ENCODE measurements around the gene GPC3. TPM values are rescaled to one million over a fixed set of nuclear protein-coding genes. Genes with fewer than 3 reads are reported as not detected.

GPC3 gene
- total RNA-seq, 1 experiment from 2014 or later = 32.4 TPM

DNA sequence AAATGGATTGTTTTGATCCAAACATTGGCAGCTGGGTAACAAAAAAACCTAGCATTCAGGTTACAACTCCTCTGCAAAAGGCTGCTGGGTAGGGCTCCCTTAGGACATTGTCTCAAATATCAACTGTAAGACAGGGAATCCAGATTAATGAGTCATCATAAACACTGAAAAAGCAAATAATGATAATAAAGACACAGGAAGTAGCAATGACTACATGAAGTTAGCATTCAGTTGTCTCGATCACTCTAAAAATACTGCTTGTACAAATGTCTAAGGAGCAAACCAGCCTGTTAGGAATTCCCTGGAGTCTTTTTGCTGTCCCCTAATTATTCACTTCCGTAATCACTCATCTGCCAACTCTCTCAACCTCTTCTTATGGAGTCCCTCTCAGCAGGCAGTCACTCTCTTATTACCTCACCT, 259.2 kb downstream of the GPC3 start:
- POLR2A ChIA-PET = no interaction called here
- H3K9me3 Mint-ChIP-seq = no peaks in the 10 kb centered on the region
- H3K4me3 Mint-ChIP-seq = no peak overlapping the region
- H3K27me3 Mint-ChIP-seq (ENCODE audit: low read depth) = no peaks in the 10 kb centered on the region
- ATAC-seq = no peak
- CTCF ChIA-PET = no interaction called here
- TF ChIP-seq CREB1 (CRISPR knock-in tag; IDR thresholded peaks at IDR 0.05) = no peak
- no peak for TF ChIP-seq ZNF317 (CRISPR knock-in tag; IDR thresholded peaks at IDR 0.05; ENCODE audit: borderline replicate concordance, low read depth)
- no peak for TF ChIP-seq ESRRA (CRISPR knock-in tag; IDR thresholded peaks at IDR 0.05; ENCODE audit: borderline replicate concordance)
- TF ChIP-seq MYBL2 (CRISPR knock-in tag; IDR thresholded peaks at IDR 0.05) = no peak
- no peak for TF ChIP-seq GRHL2 (CRISPR knock-in tag; IDR thresholded peaks at IDR 0.05; ENCODE audit: insufficient replicate concordance, severe bottlenecking)
- no peak for TF ChIP-seq NR1H2 (CRISPR knock-in tag; IDR thresholded peaks at IDR 0.05)
- no peak for TF ChIP-seq HMGA2 (CRISPR knock-in tag; IDR thresholded peaks at IDR 0.05)
- TF ChIP-seq, protein P1, sequence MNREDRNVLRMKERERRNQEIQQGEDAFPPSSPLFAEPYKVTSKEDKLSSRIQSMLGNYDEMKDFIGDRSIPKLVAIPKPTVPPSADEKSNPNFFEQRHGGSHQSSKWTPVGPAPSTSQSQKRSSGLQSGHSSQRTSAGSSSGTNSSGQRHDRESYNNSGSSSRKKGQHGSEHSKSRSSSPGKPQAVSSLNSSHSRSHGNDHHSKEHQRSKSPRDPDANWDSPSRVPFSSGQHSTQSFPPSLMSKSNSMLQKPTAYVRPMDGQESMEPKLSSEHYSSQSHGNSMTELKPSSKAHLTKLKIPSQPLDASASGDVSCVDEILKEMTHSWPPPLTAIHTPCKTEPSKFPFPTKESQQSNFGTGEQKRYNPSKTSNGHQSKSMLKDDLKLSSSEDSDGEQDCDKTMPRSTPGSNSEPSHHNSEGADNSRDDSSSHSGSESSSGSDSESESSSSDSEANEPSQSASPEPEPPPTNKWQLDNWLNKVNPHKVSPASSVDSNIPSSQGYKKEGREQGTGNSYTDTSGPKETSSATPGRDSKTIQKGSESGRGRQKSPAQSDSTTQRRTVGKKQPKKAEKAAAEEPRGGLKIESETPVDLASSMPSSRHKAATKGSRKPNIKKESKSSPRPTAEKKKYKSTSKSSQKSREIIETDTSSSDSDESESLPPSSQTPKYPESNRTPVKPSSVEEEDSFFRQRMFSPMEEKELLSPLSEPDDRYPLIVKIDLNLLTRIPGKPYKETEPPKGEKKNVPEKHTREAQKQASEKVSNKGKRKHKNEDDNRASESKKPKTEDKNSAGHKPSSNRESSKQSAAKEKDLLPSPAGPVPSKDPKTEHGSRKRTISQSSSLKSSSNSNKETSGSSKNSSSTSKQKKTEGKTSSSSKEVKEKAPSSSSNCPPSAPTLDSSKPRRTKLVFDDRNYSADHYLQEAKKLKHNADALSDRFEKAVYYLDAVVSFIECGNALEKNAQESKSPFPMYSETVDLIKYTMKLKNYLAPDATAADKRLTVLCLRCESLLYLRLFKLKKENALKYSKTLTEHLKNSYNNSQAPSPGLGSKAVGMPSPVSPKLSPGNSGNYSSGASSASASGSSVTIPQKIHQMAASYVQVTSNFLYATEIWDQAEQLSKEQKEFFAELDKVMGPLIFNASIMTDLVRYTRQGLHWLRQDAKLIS (CRISPR knock-in tag; IDR thresholded peaks at IDR 0.05; ENCODE audit: borderline replicate concordance) = no peak
- TF ChIP-seq, protein P2, sequence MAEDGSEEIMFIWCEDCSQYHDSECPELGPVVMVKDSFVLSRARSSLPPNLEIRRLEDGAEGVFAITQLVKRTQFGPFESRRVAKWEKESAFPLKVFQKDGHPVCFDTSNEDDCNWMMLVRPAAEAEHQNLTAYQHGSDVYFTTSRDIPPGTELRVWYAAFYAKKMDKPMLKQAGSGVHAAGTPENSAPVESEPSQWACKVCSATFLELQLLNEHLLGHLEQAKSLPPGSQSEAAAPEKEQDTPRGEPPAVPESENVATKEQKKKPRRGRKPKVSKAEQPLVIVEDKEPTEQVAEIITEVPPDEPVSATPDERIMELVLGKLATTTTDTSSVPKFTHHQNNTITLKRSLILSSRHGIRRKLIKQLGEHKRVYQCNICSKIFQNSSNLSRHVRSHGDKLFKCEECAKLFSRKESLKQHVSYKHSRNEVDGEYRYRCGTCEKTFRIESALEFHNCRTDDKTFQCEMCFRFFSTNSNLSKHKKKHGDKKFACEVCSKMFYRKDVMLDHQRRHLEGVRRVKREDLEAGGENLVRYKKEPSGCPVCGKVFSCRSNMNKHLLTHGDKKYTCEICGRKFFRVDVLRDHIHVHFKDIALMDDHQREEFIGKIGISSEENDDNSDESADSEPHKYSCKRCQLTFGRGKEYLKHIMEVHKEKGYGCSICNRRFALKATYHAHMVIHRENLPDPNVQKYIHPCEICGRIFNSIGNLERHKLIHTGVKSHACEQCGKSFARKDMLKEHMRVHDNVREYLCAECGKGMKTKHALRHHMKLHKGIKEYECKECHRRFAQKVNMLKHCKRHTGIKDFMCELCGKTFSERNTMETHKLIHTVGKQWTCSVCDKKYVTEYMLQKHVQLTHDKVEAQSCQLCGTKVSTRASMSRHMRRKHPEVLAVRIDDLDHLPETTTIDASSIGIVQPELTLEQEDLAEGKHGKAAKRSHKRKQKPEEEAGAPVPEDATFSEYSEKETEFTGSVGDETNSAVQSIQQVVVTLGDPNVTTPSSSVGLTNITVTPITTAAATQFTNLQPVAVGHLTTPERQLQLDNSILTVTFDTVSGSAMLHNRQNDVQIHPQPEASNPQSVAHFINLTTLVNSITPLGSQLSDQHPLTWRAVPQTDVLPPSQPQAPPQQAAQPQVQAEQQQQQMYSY (CRISPR knock-in tag; IDR thresholded peaks at IDR 0.05) = no peak
- no peak for TF ChIP-seq SMAD4 (CRISPR knock-in tag; IDR thresholded peaks at IDR 0.05)
- TF ChIP-seq MXD4 (CRISPR knock-in tag; IDR thresholded peaks at IDR 0.05; ENCODE audit: borderline replicate concordance) = no peak
- no peak for TF ChIP-seq SMAD3 (CRISPR knock-in tag; IDR thresholded peaks at IDR 0.05; ENCODE audit: borderline replicate concordance)
- TF ChIP-seq TCF7 (CRISPR knock-in tag; IDR thresholded peaks at IDR 0.05; ENCODE audit: low read depth) = no peak
- TF ChIP-seq, protein P3, sequence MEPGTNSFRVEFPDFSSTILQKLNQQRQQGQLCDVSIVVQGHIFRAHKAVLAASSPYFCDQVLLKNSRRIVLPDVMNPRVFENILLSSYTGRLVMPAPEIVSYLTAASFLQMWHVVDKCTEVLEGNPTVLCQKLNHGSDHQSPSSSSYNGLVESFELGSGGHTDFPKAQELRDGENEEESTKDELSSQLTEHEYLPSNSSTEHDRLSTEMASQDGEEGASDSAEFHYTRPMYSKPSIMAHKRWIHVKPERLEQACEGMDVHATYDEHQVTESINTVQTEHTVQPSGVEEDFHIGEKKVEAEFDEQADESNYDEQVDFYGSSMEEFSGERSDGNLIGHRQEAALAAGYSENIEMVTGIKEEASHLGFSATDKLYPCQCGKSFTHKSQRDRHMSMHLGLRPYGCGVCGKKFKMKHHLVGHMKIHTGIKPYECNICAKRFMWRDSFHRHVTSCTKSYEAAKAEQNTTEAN (CRISPR knock-in tag; IDR thresholded peaks at IDR 0.05) = no peak
- no peak for TF ChIP-seq ZNF219 (CRISPR knock-in tag; IDR thresholded peaks at IDR 0.05; ENCODE audit: borderline replicate concordance)
- TF ChIP-seq, protein P4, sequence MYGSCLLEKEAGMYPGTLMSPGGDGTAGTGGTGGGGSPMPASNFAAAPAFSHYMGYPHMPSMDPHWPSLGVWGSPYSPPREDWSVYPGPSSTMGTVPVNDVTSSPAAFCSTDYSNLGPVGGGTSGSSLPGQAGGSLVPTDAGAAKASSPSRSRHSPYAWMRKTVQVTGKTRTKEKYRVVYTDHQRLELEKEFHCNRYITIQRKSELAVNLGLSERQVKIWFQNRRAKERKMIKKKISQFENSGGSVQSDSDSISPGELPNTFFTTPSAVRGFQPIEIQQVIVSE (CRISPR knock-in tag; IDR thresholded peaks at IDR 0.05; ENCODE audit: borderline replicate concordance) = no peak
- TF ChIP-seq ETV6 (CRISPR knock-in tag; IDR thresholded peaks at IDR 0.05) = no peak
- TF ChIP-seq, protein P5, sequence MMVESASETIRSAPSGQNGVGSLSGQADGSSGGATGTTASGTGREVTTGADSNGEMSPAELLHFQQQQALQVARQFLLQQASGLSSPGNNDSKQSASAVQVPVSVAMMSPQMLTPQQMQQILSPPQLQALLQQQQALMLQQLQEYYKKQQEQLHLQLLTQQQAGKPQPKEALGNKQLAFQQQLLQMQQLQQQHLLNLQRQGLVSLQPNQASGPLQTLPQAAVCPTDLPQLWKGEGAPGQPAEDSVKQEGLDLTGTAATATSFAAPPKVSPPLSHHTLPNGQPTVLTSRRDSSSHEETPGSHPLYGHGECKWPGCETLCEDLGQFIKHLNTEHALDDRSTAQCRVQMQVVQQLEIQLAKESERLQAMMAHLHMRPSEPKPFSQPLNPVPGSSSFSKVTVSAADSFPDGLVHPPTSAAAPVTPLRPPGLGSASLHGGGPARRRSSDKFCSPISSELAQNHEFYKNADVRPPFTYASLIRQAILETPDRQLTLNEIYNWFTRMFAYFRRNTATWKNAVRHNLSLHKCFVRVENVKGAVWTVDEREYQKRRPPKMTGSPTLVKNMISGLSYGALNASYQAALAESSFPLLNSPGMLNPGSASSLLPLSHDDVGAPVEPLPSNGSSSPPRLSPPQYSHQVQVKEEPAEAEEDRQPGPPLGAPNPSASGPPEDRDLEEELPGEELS (CRISPR knock-in tag; IDR thresholded peaks at IDR 0.05) = no peak
- TF ChIP-seq, protein P6, sequence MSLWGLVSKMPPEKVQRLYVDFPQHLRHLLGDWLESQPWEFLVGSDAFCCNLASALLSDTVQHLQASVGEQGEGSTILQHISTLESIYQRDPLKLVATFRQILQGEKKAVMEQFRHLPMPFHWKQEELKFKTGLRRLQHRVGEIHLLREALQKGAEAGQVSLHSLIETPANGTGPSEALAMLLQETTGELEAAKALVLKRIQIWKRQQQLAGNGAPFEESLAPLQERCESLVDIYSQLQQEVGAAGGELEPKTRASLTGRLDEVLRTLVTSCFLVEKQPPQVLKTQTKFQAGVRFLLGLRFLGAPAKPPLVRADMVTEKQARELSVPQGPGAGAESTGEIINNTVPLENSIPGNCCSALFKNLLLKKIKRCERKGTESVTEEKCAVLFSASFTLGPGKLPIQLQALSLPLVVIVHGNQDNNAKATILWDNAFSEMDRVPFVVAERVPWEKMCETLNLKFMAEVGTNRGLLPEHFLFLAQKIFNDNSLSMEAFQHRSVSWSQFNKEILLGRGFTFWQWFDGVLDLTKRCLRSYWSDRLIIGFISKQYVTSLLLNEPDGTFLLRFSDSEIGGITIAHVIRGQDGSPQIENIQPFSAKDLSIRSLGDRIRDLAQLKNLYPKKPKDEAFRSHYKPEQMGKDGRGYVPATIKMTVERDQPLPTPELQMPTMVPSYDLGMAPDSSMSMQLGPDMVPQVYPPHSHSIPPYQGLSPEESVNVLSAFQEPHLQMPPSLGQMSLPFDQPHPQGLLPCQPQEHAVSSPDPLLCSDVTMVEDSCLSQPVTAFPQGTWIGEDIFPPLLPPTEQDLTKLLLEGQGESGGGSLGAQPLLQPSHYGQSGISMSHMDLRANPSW (CRISPR knock-in tag; conservative IDR thresholded peaks at IDR 0.05; ENCODE audit: low read depth) = no peak
- no peak for TF ChIP-seq NR2C2 (CRISPR knock-in tag; IDR thresholded peaks at IDR 0.05)
- peaks cover 9% of the 10 kb centered on the region for H3K4me1 Mint-ChIP-seq
- DNase-seq (ENCODE audit: low spot score) = no peak
- H3K36me3 Mint-ChIP-seq = no peaks in the 10 kb centered on the region
- no peak overlapping the region for H3K27ac Mint-ChIP-seq
